ENCODE results near the gene MOCS2. TPM values are rescaled to one million over a fixed set of nuclear protein-coding genes. Genes with fewer than 3 reads are reported as not detected.
A peak's percentile ranks its signal among the peaks of the same experiment; 100 is the strongest.

The MOCS2 gene
- total RNA-seq, 2 donors from 2014 or later: 11.2 to 15.2 TPM

GRCh38 chr5:53087621-53088121 lies 21.9 kb downstream of the MOCS2 start:
- H3K27me3 Mint-ChIP-seq: no peaks in the 10 kb centered on the region
- peaks cover 2% of the 10 kb centered on the region for H3K36me3 Mint-ChIP-seq (ENCODE audit: low read depth)
- no peak for DNase-seq
- peaks cover 30% of the 10 kb centered on the region for H3K4me1 Mint-ChIP-seq
- H3K9me3 ChIP-seq (ENCODE audit: control insufficient read depth, low read length, poor library complexity, severe bottlenecking): no peaks in the 10 kb centered on the region
- ATAC-seq: no peak
- no peak overlapping the region for H3K27ac Mint-ChIP-seq
- H3K4me3 Mint-ChIP-seq: no peak overlapping the region

GRCh38 chr5:53087171-53087570 lies 22.4 kb downstream of the MOCS2 start:
- Mint-ChIP-seq H3K4me1 (peaks cover 32% of the 10 kb centered on the region), H3K27me3 (no peaks in the 10 kb centered on the region)

GRCh38 chr5:53084546-53085255 lies 24.9 kb downstream of the MOCS2 start:
- peak; percentile 45 for ATAC-seq
- peaks cover 35% of the 10 kb centered on the region for H3K4me1 Mint-ChIP-seq

More at GRCh38 chr5:53087171-53087570, 22.4 kb downstream of the MOCS2 start:
- no peak for ATAC-seq
- Mint-ChIP-seq H3K4me3 (no peak overlapping the region), H3K27ac (no peak overlapping the region), H3K36me3 (ENCODE audit: low read depth) (peaks cover 2% of the 10 kb centered on the region)
- DNase-seq: no peak
- H3K9me3 ChIP-seq (ENCODE audit: control insufficient read depth, low read length, poor library complexity, severe bottlenecking): no peaks in the 10 kb centered on the region

GRCh38 chr5:53083927-53084326 lies 25.6 kb downstream of the MOCS2 start:
- H3K36me3 Mint-ChIP-seq (ENCODE audit: low read depth): peaks cover 2% of the 10 kb centered on the region
- peak overlapping the region; percentile 39 for H3K4me3 Mint-ChIP-seq
- ATAC-seq: no peak
- no peak for DNase-seq
- peaks cover 29% of the 10 kb centered on the region for H3K4me1 Mint-ChIP-seq
- no peaks in the 10 kb centered on the region for H3K27me3 Mint-ChIP-seq
- H3K27ac Mint-ChIP-seq: peak overlapping the region; percentile 56
- no peaks in the 10 kb centered on the region for H3K9me3 ChIP-seq (ENCODE audit: control insufficient read depth, low read length, poor library complexity, severe bottlenecking)

More at GRCh38 chr5:53084546-53085255, 24.9 kb downstream of the MOCS2 start:
- Mint-ChIP-seq H3K27ac (peak overlapping the region; percentile 56), H3K4me3 (peak overlapping the region; percentile 43), H3K36me3 (ENCODE audit: low read depth) (peaks cover 2% of the 10 kb centered on the region), H3K27me3 (no peaks in the 10 kb centered on the region)
- no peaks in the 10 kb centered on the region for H3K9me3 ChIP-seq (ENCODE audit: control insufficient read depth, low read length, poor library complexity, severe bottlenecking)
- DNase-seq: no peak

GRCh38 chr5:53080271-53080670 lies 29.3 kb downstream of the MOCS2 start:
- Mint-ChIP-seq H3K27me3 (no peaks in the 10 kb centered on the region), H3K4me3 (no peak overlapping the region), H3K36me3 (ENCODE audit: low read depth) (peaks cover 2% of the 10 kb centered on the region), H3K4me1 (peaks cover 27% of the 10 kb centered on the region), H3K27ac (no peak overlapping the region)
- DNase-seq (no peak), ATAC-seq (peak; percentile 20)
- no peaks in the 10 kb centered on the region for H3K9me3 ChIP-seq (ENCODE audit: control insufficient read depth, low read length, poor library complexity, severe bottlenecking)

- H3K9me3 ChIP-seq (ENCODE audit: control insufficient read depth, low read length, poor library complexity, severe bottlenecking): no peaks in the 10 kb centered on the region
- ATAC-seq (no peak), DNase-seq (no peak)
- Mint-ChIP-seq H3K27me3 (peaks cover 5% of the 10 kb centered on the region), H3K4me1 (peaks cover 5% of the 10 kb centered on the region), H3K4me3 (no peak overlapping the region), H3K27ac (no peak overlapping the region), H3K36me3 (ENCODE audit: low read depth) (no peaks in the 10 kb centered on the region)
Measured at GRCh38 chr5:53076014-53076583, 33.5 kb downstream of the MOCS2 start.

GRCh38 chr5:53073348-53073747 lies 36.2 kb downstream of the MOCS2 start:
- ATAC-seq: no peak
- H3K36me3 Mint-ChIP-seq (ENCODE audit: low read depth): no peaks in the 10 kb centered on the region
- no peak overlapping the region for H3K27ac Mint-ChIP-seq
- peaks cover 8% of the 10 kb centered on the region for H3K4me1 Mint-ChIP-seq
- peaks cover 5% of the 10 kb centered on the region for H3K27me3 Mint-ChIP-seq
- H3K4me3 Mint-ChIP-seq: no peak overlapping the region
- H3K9me3 ChIP-seq (ENCODE audit: control insufficient read depth, low read length, poor library complexity, severe bottlenecking): no peaks in the 10 kb centered on the region
- no peak for DNase-seq

- DNase-seq: no peak
- no peak overlapping the region for H3K27ac Mint-ChIP-seq
- peaks cover 5% of the 10 kb centered on the region for H3K27me3 Mint-ChIP-seq
- no peaks in the 10 kb centered on the region for H3K36me3 Mint-ChIP-seq (ENCODE audit: low read depth)
- H3K4me1 Mint-ChIP-seq: peaks cover 9% of the 10 kb centered on the region
- no peak overlapping the region for H3K4me3 Mint-ChIP-seq
- no peak for ATAC-seq
- H3K9me3 ChIP-seq (ENCODE audit: control insufficient read depth, low read length, poor library complexity, severe bottlenecking): no peaks in the 10 kb centered on the region
Measured at GRCh38 chr5:53071738-53072137, 37.8 kb downstream of the MOCS2 start.

GRCh38 chr5:53071298-53071697 lies 38.3 kb downstream of the MOCS2 start:
- Mint-ChIP-seq H3K4me1 (peaks cover 9% of the 10 kb centered on the region), H3K27me3 (peaks cover 5% of the 10 kb centered on the region), H3K27ac (no peak overlapping the region), H3K4me3 (no peak overlapping the region), H3K36me3 (ENCODE audit: low read depth) (no peaks in the 10 kb centered on the region)
- no peaks in the 10 kb centered on the region for H3K9me3 ChIP-seq (ENCODE audit: control insufficient read depth, low read length, poor library complexity, severe bottlenecking)
- DNase-seq (no peak), ATAC-seq (no peak)

- no peak for DNase-seq
- H3K4me1 Mint-ChIP-seq: peaks cover 9% of the 10 kb centered on the region
- no peak overlapping the region for H3K4me3 Mint-ChIP-seq
- ATAC-seq: peak; percentile 54
- H3K36me3 Mint-ChIP-seq (ENCODE audit: low read depth): no peaks in the 10 kb centered on the region
- H3K9me3 ChIP-seq (ENCODE audit: control insufficient read depth, low read length, poor library complexity, severe bottlenecking): no peaks in the 10 kb centered on the region
- H3K27me3 Mint-ChIP-seq: peaks cover 5% of the 10 kb centered on the region
- no peak overlapping the region for H3K27ac Mint-ChIP-seq
Measured at GRCh38 chr5:53069626-53070025, 39.9 kb downstream of the MOCS2 start.

GRCh38 chr5:53068291-53068836 lies 41.2 kb downstream of the MOCS2 start:
- Mint-ChIP-seq H3K27ac (no peak overlapping the region), H3K27me3 (peaks cover 3% of the 10 kb centered on the region), H3K4me3 (no peak overlapping the region), H3K36me3 (ENCODE audit: low read depth) (no peaks in the 10 kb centered on the region), H3K4me1 (peaks cover 9% of the 10 kb centered on the region)
- ATAC-seq (no peak), DNase-seq (no peak)
- no peaks in the 10 kb centered on the region for H3K9me3 ChIP-seq (ENCODE audit: control insufficient read depth, low read length, poor library complexity, severe bottlenecking)

- Mint-ChIP-seq H3K4me3 (no peak overlapping the region), H3K4me1 (peaks cover 9% of the 10 kb centered on the region), H3K27ac (no peak overlapping the region), H3K36me3 (ENCODE audit: low read depth) (peaks cover under 1% of the 10 kb centered on the region), H3K27me3 (no peaks in the 10 kb centered on the region)
- H3K9me3 ChIP-seq (ENCODE audit: control insufficient read depth, low read length, poor library complexity, severe bottlenecking): no peaks in the 10 kb centered on the region
- DNase-seq (no peak), ATAC-seq (no peak)
Measured at GRCh38 chr5:53067641-53068040, 41.9 kb downstream of the MOCS2 start.

- peaks cover 4% of the 10 kb centered on the region for H3K36me3 Mint-ChIP-seq (ENCODE audit: low read depth)
- no peak for DNase-seq
Measured at GRCh38 chr5:53066088-53066487, 43.5 kb downstream of the MOCS2 start.

More at GRCh38 chr5:53066088-53066487, 43.5 kb downstream of the MOCS2 start:
- no peak for ATAC-seq
- H3K27me3 Mint-ChIP-seq: no peaks in the 10 kb centered on the region
- H3K4me1 Mint-ChIP-seq: peaks cover 9% of the 10 kb centered on the region
- H3K27ac Mint-ChIP-seq: no peak overlapping the region
- no peak overlapping the region for H3K4me3 Mint-ChIP-seq
- H3K9me3 ChIP-seq (ENCODE audit: control insufficient read depth, low read length, poor library complexity, severe bottlenecking): no peaks in the 10 kb centered on the region
